GM19468 (cell line): ENCODE data around the gene EEIG1.

ENCODE experiments used
- ATAC-seq: cut with Tn5 transposase; IDR thresholded peaks from one replicate; pipeline ENCODE4 v1.9.1; 2021; ENCODE audit warnings: mild to moderate bottlenecking, moderate library complexity, moderate number of reproducible peaks; ENCODE audit not compliant: unreplicated experiment; ENCODE audit errors: extremely low read depth

The EEIG1 gene

DNA sequence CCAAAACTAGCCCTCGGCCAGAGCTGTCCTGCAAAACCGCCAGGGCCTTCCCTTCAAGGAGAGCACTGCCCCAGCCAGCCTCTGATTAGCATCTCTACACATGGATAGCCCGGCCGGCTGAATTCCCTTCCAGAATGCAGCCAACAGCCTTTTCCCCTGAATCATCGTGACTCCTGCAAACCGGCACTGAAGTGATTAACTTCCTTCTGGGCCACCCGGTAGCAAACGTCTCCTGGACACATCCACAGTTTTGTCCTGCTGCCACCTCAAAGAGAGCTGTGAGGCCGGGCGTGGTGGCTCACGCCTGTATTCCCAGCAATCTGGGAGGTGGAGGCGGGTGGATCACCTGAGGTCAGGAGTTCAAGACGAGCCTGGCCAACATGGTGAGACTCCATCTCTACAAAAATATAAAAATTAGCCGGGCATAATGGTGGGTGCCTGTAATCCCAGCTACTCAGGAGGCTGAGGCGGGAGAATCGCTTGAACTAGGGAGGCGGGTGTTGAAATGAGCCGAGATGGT is 21.1 kb upstream of the EEIG1 start:
- ATAC-seq = no peak

DNA sequence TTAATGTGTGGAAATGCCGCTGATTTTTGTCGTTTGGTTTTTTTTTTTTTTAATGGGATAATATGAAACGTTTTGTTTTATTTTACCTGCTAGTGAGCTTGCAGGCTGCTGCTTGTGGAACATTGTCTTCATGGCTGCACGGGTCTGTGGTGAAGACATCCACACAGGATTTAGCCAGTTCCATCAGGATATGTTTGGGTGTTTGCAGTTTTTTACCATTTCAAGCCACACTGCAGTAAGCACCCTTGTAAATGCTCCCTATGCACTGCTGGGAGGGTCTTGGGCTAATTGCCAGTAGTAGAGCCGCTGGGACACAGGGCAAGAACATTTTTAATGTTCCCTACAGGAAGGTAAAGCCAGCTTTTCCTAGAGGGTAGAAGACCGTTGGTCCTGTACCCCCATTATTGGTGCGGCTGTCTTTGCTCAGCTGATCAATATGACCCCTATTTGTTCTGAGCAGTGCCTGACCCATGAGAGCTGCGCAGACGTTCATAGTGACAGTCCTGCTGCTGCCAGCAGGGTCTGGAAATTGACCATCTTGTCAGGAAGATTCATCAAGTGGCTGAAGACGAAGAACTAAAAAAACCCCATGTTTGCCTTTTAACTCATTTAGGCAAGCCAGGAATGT is 20.5 kb upstream of the EEIG1 start:
- ATAC-seq = no peak

DNA sequence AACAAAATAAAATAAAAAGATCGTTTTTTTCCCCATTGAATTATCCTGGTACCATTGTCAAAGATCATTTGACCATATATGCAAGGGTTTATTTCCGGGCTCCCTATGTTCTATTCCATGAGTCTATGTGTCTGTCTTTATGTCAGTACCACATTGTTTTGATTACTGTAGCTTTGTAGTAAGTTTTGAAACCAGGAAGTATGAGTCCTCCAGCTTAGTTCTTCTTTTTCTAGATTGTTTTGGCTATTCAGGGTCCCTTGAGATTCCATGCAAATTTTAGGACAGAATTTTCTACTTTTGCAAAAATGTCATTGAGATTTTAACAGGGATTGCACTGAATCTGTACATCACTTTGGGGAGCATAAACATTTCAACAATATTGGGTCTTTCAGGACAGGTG is 18.7 kb upstream of the EEIG1 start:
- no peak for ATAC-seq

DNA sequence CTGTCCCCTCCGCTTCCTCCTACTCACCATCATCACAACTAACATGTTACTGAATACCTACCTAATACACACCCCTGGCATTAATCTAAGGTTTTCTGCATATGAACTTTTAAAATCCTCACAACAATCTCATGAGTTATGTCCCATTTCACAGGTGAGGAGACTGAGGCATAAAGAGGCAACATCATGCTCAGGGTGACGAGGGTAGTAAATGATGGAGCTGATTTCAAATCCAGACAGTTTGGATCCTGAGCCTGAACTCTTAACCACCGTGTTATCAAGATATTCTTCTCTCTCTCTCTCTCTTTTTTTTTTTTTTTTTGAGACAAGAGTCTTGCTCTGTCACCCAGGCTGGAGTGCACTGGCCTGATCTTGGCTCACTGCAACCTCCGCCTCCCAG is 12.9 kb upstream of the EEIG1 start:
- ATAC-seq = no peak

DNA sequence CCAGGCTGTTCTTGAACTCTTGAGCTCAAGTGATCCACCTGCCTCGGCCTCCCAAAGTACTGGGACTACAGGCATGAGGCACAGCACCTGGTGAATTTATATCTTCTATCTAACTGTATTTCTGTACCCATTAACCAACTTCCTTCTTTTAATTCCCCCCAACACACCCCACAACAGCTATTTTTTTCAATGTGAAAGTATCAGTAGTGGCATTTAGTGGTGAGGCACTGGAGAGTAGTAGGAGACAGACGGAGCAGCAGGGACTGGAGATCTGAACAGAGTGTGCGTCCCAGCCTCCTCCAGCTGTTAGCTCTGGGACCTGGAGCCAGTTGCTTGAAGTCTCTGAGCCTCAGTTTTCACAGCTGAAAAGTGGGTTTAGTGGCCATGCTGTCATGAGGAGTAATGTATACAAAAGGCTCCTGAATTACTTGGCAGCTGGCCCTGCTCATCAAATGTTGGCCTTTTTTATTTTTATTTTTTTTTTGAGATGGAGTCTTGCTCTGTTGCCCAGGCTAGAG is 11.0 kb upstream of the EEIG1 start:
- no peak for ATAC-seq

DNA sequence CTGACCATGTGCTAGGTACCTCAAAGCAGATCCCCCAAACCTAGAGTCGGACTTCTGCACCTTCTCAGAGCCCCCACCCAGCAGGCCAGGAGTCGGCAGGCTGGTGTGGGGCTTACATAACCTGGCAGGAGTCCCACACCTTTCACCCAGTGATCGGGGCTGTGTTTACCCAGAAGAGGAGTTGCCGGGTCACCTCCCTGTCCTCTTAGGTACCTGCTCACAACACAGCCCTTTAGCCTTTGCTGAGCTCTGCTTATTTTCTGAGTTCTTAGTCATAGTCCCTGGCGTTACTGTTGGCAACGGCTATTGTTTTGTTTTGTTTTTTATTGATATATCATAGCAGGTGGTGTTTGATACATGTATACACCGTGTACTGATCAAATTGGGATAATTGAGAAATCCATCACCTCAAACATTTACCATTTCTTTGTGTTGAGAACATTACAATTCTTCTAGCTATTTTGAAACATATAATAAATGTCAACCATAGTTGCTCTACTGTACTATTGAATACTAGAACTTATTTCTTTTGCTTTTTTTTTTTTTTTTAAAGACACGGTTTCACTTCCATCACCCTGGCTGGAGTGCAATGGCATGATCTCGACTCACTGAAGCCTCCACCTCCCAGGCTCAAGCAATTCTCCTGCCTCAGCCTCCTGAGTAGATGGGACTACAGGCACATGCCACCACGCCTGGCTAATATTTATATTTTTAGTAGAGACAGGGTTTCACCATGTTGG is 10.4 kb upstream of the EEIG1 start:
- no peak for ATAC-seq

DNA sequence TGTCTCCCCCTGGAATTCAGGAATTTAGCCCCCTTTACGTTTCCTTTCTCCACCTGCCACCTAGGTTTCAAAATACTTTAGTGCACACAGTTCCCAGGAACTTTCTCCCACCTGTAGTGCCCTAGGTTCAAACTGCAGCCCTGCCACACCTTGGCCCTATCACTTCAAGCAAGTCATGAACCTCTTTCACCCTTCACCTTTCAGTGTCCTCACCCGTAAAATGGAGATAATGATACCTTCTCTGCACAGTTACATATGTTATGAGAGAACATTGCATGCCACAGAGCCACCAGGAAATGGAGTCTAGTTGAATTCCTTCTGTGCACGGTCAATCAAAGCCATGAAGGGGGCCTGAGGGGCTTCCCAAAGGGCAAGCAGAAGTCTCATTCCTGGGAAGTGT is 9.8 kb upstream of the EEIG1 start:
- no peak for ATAC-seq

DNA sequence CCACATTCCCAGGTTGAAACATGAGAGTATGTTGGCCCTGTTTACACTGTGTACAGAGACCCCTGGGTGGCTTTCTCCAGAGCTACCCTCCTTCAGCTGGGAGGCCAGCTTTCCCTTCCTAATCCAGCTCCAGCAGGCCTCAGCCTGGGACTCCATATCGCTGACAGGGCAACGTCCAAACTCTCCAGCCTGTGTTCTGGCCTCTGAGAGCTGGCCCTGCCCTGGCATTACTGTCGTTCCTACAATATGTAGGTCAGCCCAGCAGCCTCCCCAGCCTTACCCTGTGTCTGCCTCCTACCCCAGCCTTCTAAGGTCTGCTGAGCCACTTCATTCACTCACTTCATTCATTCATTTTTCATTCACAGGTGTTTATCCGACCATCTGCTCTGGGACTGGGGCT is 8.3 kb upstream of the EEIG1 start:
- no peak for ATAC-seq

DNA sequence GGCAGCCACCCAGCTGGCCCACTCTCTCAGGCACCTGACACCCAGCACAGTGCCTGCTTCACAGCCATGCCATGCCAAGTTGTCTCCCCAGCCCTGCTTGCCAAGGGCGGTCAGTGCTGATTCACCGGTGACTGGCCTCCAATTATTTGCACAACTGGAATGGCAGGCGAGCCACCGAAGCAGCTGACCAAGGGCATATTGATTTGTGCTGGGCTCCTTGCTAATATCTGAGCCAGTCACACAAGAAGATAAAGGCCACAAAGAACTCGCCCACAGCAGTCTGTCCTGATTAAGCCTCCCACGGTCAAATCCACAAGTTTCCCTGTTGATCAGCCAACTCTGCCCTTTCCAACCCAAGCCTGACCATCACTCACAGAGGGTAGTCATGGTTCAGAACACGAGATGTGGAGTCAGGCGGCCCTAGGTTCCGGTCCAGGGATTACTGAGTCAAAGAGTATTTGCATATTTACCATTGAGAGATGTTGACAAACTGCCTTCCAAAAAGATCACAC is 6.4 kb upstream of the EEIG1 start:
- no peak for ATAC-seq

DNA sequence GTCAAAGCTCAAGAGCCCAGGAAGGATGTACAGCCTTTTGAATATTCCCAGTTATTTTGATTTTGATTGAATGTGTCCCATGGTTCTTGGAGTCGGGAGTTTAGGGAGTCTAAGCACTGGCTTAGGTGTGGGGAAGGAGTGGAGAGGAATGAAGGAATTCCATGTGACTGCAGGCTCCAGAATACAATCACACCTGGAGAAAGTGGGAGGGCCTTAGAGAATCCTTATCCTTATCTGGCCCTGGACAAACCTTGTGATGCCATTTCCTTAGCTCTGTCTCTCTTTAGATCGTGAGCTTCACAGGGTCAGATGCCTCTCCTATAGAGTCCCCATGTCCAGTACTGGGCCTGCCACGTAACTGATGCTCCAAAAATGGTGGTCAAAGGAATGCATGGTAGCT is 4.2 kb upstream of the EEIG1 start:
- no peak for ATAC-seq

DNA sequence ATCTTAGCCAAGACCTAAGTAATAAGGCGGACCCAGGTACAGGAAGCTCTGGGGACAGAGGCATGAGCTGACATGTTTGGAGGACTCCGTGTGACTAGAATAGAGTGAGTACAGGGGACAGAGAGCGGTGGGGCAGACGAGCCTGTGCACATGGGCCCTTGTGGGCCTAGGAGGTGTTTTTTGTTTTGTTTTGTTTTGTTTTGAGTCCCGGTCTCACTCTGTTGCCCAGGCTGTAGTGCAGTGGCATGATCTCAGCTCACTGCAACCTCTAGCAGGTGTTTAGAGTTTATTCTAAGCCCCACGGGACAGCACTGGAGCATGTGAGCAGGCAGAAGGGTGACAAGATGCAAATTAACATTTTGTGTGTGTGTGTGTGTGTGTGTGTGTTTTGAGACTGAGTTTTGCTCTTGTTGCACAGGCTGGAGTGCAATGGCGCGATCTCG is 3.1 kb upstream of the EEIG1 start:
- no peak for ATAC-seq

DNA sequence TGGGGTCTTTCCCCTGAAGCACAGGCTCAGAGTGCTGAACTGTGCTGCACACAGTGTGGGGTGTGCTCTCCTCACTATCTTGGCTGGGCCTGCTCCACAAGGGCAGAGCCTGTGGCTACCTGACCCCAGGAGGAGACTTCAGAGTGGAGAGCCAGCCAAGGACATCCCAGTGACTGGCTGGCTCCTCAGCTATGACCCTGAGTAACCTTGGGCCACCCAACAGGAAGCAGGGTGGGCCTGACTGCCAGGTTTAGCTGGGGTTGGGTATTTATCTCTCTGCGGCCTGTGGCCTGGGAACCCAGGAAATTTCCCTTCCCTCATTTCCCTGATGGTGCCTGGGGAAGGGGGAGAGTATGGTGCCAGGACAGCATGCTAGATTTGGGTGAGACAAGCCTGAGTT is 2.1 kb upstream of the EEIG1 start:
- no peak for ATAC-seq

DNA sequence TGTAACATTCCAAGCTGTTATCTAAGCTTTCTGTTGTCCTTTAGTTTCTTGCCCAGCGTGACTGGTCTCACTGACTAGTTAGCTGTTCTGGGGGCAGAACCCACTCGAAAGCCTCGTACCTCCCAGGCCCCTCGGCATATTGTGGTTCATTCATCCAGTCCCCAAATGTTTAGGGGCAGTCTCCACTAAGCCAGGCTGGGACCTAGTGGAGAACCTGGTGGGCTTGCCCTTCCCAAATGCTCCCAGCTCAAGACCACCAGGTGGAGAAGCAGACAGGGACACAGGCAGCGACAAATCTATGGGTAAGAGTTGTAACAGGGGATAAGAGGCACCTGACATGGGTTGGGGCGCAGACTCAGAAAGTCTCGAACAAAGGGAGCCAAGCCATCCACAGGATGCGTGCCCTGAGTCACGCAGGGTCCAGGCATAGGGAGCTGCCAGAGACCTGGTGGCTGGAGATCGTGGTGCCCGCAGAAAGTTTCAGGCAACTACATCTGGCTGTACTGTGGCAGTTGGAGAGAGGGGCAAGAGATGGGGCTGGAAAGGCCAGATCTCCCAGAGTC is 851 bp upstream of the EEIG1 start:
- no peak for ATAC-seq

DNA sequence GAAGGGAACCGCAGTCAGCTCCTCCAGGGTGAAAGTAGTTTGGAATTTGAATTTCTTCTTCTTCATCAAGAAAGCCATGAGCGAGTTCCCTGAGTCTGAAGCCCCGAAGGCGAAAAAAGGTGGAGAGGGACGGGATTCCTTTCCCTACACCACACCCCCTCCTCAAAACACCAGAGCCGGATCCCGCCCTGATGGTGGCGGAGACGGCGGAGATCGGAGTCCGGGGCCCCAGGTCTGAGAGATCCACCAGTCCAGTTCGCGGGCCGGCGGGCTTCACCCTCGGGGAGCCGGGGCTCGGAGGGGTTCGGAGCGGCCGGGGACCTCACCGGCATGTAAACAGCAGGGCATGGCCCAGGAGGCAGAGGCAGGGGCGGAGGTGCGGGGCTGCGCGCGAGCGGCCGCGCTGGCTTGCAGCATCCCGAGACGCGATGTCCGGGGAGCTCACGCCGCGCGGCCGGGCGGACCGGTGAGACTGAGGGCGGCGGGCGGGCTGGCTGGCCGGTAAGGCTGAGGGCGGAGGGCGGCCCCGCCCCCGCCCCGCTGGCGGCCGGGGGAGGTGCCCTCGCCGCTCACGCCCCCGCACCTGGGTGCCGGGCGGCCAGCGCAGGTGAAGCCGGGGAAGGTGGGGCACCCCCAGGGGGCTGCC is 606 bp downstream of the EEIG1 start:
- ATAC-seq = peak; percentile 9

DNA sequence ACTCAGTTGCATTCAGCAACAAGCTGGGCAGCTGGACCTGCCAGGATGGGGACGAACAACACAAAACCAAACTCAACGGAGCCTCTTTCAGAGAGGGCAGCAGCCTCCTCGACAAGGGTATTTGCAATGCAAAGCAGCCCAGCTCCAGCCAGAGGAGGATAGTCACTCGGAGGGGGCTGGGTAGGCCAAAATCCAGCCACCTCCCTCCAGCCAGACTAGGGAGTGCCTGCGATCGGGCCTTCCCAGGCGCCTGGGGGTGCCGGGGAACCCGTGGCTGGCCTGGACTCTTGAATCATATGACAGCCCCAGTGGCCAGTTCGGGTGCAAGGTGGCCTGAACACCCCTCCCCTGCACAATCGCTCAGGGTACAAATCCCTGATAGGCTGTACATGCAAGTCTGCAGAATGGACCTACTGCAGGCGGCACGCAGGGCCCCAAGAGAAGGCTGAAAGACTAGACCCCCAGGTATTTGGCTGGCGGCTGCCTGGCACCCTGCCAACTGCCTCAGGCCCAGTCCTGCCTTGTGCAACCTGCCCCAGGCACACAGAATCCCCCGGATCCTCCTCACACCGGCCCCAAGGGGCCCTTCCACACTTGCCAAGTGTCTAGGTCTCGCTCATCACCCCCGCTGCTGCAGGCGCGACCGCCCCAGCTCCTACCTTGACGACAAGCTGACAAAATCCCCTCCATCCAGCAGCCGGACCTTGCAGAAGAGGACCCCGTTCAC is 1.3 kb downstream of the EEIG1 start:
- no peak for ATAC-seq

DNA sequence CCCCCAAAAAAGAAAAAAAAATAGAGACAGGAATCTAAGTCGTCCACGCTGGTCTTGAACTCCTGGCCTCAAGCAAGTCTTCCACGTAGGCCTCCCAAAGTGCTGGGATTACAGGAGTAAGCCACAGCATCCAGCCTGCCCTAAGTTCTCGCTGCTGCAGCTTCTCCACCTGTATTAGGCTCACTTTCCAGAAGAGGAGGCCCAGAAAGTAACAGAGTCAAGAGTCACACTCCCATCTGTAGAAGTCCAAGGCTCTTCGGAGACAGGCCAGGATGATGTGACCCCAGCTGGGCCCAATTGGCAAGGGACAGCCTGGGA is 1.8 kb downstream of the EEIG1 start:
- ATAC-seq = no peak

DNA sequence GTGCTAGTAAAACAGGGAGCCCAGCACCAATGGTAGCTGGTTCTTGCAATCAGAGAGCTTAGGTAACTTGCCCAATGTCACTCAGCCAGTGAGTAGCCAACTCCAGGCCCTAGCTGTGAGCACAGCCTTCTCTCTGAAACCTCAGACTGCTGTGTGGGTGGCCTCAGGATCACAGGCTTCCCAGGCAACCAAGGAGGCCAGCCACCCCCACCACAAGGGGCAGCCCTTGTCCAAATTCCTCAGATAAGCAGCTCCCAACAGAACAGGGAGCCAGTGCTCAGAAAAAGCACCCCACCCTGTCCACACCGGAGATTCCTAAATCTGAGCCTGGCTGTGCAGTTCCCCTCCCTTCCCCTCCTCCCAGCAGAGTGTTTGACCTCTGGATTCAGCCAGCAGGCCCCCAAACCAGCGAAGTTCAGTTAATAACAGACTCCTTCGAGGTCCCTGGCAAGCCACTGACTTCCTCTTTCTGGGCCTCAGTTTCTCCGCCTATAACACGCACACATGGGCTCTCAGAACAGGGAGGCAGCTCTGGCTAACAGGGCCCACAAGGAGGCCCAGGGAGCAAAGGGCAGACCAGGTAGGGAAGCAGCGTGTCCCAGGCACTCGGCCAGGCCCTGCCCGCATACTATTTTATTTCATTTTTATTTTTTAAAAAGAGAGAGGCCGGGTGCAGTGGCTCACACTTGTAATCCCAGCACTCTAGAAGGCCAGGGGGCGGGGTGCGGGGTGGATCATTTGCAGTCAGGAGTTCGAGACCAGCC is 2.7 kb downstream of the EEIG1 start:
- no peak for ATAC-seq

DNA sequence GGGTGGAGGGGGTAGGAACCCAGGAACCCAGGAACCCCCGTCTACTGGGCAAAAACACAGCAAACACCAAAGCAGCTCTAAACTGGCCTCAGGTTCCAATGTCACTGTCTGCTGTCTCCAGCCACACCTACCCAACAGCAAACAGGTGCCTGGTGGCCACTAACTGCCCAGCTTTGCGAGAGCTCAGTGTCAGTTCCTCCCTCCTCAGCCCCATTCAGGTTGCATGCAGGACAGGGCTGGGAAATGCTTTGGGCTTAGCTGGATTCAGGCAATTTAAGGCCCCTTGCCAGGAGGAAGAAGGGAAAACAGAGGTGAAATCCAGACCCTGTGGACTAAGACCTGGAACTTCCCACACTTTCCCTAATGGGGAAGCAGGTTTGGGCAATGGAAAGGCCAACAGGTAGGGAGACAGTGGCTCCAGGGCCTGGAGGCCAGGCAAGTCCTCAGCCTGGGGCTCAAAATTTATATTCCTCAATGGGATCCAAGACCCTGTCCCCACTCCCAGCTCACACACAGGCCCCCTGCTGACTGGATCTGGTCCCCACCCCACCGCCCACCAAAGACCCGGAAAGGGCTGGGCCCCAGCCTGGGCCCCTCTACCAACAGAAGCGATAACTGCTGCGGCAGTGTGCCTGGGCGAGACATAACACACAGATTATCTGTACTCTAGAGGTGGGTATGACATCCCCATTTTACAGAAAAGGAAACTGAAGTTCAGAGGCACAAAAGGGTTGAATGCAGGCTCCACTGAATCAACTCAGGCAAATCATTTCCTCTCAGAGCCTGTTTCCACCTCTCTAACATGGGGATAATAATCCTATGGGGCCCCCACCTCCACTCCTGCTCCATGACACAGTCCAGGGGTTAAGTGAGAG is 3.5 kb downstream of the EEIG1 start:
- no peak for ATAC-seq

DNA sequence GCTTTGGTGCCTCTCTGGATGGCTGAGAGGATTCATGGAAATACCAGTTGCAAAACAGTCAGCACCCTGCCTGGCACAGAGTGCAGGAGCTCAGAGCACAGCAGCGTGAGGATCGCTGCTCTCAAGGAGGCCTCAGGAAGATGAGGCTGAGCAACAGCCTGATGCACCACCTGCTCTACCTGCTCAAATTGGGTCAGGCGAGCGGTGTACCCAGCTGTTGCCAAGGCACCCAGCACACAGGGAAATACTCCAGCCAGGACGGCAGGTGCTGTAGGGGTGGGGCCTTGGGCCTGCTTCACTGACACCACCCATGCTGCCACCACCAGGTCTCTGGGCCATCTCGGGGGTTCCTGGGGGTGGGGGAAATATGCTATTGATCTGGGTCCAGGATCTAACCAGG is 4.3 kb downstream of the EEIG1 start:
- ATAC-seq = no peak
